H9 (cell line): ENCODE data around the gene RAB3IL1. TPM values are rescaled to one million over a fixed set of nuclear protein-coding genes. Genes with fewer than 3 reads are reported as not detected.

Experiments used
- DNase-seq: peaks from one replicate; pipeline ENCODE4 v3.0.0-alpha.2; 2017
- H2AFZ ChIP-seq: one replicate; pipeline ENCODE4 v1.6.1; 2013; ENCODE audit warnings: mild to moderate bottlenecking, low read length, control low read depth, moderate library complexity
- H2AK5ac ChIP-seq: 2 replicates; pipeline ENCODE4 v1.6.1; 2013; ENCODE audit warnings: low read length, control low read depth, mixed read lengths; ENCODE audit not compliant: insufficient read length
- H2BK120ac ChIP-seq: one replicate; pipeline ENCODE4 v1.6.1; 2013; ENCODE audit warnings: low read depth, mild to moderate bottlenecking, low read length, control low read depth, inconsistent platforms; ENCODE audit not compliant: poor library complexity, severe bottlenecking
- H2BK12ac ChIP-seq: 2 replicates; pipeline ENCODE4 v1.6.1; 2013; ENCODE audit warnings: low read length, control low read depth, mixed read lengths, low read depth; ENCODE audit not compliant: insufficient read length
- H2BK15ac ChIP-seq: 2 replicates; pipeline ENCODE4 v1.6.1; 2013; ENCODE audit warnings: low read depth, low read length, control low read depth
- H2BK20ac ChIP-seq: one replicate; pipeline ENCODE4 v1.6.1; 2013; ENCODE audit warnings: low read depth, mild to moderate bottlenecking, low read length, control low read depth, inconsistent platforms; ENCODE audit not compliant: poor library complexity, severe bottlenecking
- H2BK5ac ChIP-seq: 2 replicates; pipeline ENCODE4 v1.6.1; 2013; ENCODE audit warnings: low read length, control low read depth, mixed read lengths; ENCODE audit not compliant: insufficient read length
- H3K14ac ChIP-seq: 2 replicates; pipeline ENCODE4 v1.6.1; 2013; ENCODE audit warnings: low read length, control low read depth; ENCODE audit not compliant: insufficient read depth
- H3K18ac ChIP-seq: 2 replicates; pipeline ENCODE4 v1.6.1; 2013; ENCODE audit warnings: low read depth, mild to moderate bottlenecking, mixed read lengths, low read length, control low read depth; ENCODE audit not compliant: insufficient read length
- H3K23ac ChIP-seq: 2 replicates; pipeline ENCODE4 v1.6.1; 2013; ENCODE audit warnings: low read length, control low read depth, mixed read lengths, low read depth; ENCODE audit not compliant: insufficient read length
- H3K23me2 ChIP-seq: 2 replicates; pipeline ENCODE4 v1.6.1; 2013; ENCODE audit warnings: low read depth, mild to moderate bottlenecking, mixed read lengths, low read length, control low read depth; ENCODE audit not compliant: insufficient read length, poor library complexity, severe bottlenecking
- H3K27ac ChIP-seq: 2 replicates; pipeline ENCODE4 v1.5.1; 2013; ENCODE audit warnings: low read length, control low read depth, mixed read lengths, low read depth; ENCODE audit not compliant: insufficient read length
- H3K27me3 ChIP-seq: 2 replicates; pipeline ENCODE4 v1.6.1; 2013; ENCODE audit warnings: low read length, control low read depth, inconsistent platforms; ENCODE audit not compliant: insufficient read depth
- H3K4ac ChIP-seq: 2 replicates; pipeline ENCODE4 v1.6.1; 2013; ENCODE audit warnings: low read depth, mild to moderate bottlenecking, control low read depth, inconsistent platforms, low read length, moderate library complexity
- H3K4me1 ChIP-seq: 2 replicates; pipeline ENCODE4 v1.6.1; 2013; ENCODE audit warnings: low read length, control low read depth, inconsistent platforms; ENCODE audit not compliant: insufficient read depth
- H3K4me2 ChIP-seq: 2 replicates; pipeline ENCODE4 v1.6.1; 2013; ENCODE audit warnings: low read length, control low read depth, mixed read lengths; ENCODE audit not compliant: insufficient read length, insufficient read depth
- H3K56ac ChIP-seq: 2 replicates; pipeline ENCODE4 v1.6.1; 2013; ENCODE audit warnings: low read depth, mild to moderate bottlenecking, mixed read lengths, low read length, control low read depth; ENCODE audit not compliant: insufficient read length
- H3K79me1 ChIP-seq: 2 replicates; pipeline ENCODE4 v1.6.1; 2013; ENCODE audit warnings: low read depth, mild to moderate bottlenecking, moderate library complexity, low read length, control low read depth, inconsistent platforms; ENCODE audit not compliant: insufficient read depth, poor library complexity, severe bottlenecking
- H3K79me2 ChIP-seq: 2 replicates; pipeline ENCODE4 v1.6.1; 2013; ENCODE audit warnings: low read length, control low read depth, inconsistent platforms; ENCODE audit not compliant: insufficient read depth
- H3K9ac ChIP-seq: 2 replicates; pipeline ENCODE4 v1.6.1; 2013; ENCODE audit warnings: low read length, control low read depth, mixed read lengths; ENCODE audit not compliant: insufficient read length; ENCODE audit errors: extremely low read depth
- H3K9me3 ChIP-seq: one replicate; pipeline ENCODE4 v1.6.1; 2013; ENCODE audit warnings: low read depth, low read length, inconsistent platforms; ENCODE audit not compliant: control insufficient read depth
- H3T11ph ChIP-seq: one replicate; pipeline ENCODE4 v1.6.1; 2013; ENCODE audit warnings: mild to moderate bottlenecking, low read length, control low read depth, inconsistent platforms
- H4K20me1 ChIP-seq: one replicate; pipeline ENCODE4 v1.6.1; 2013; ENCODE audit not compliant: control insufficient read depth, insufficient read length, insufficient read depth
- H4K5ac ChIP-seq: 2 replicates; pipeline ENCODE4 v1.6.1; 2013; ENCODE audit warnings: low read depth, mild to moderate bottlenecking, mixed read lengths, low read length, control low read depth; ENCODE audit not compliant: insufficient read length
- H4K8ac ChIP-seq: replicated peaks from 2 replicates; pipeline ENCODE4 v1.6.1; 2013; ENCODE audit warnings: low read length, control low read depth, mixed read lengths, low read depth; ENCODE audit not compliant: insufficient read length
- H4K91ac ChIP-seq: 2 replicates; pipeline ENCODE4 v1.6.1; 2013; ENCODE audit warnings: low read depth, mild to moderate bottlenecking, moderate library complexity, mixed read lengths, low read length, control low read depth; ENCODE audit not compliant: insufficient read length
- H3K27ac Mint-ChIP-seq, 3 experiments: 2 replicates in 2 of 3; 3 replicates in 1 of 3; pipeline ENCODE4 v1.8.0; 2020 to 2021; ENCODE audit warnings: mixed read lengths in 3 of 3, mild to moderate bottlenecking in 1 of 3, moderate library complexity in 1 of 3
- H3K27me3 Mint-ChIP-seq: 2 replicates; pipeline ENCODE4 v1.8.0; 2021; ENCODE audit warnings: low read depth, mild to moderate bottlenecking, moderate library complexity, mixed read lengths
- H3K36me3 Mint-ChIP-seq, 3 experiments: 2 replicates in 2 of 3; 3 replicates in 1 of 3; pipeline ENCODE4 v1.8.0; 2020 to 2021; ENCODE audit warnings: low read depth in 3 of 3, mixed read lengths in 3 of 3; ENCODE audit not compliant: insufficient read depth in 1 of 3
- H3K4me1 Mint-ChIP-seq, 2 experiments: 2 replicates each; pipeline ENCODE4 v1.8.0; 2020; ENCODE audit warnings: mixed read lengths in 2 of 2
- H3K4me3 Mint-ChIP-seq, 2 experiments: 2 replicates in 1 of 2; 3 replicates in 1 of 2; pipeline ENCODE4 v1.8.0; 2020 to 2021; ENCODE audit warnings: mild to moderate bottlenecking in 2 of 2, mixed read lengths in 2 of 2, moderate library complexity in 1 of 2
- H3K9me3 Mint-ChIP-seq, 2 experiments: 2 replicates in 1 of 2; 3 replicates in 1 of 2; pipeline ENCODE4 v1.8.0; 2020; ENCODE audit warnings: mild to moderate bottlenecking in 2 of 2, mixed read lengths in 2 of 2, moderate library complexity in 1 of 2
- CTCF ChIP-seq: fragments of 200-600 bp; sonication (generic); conservative IDR thresholded peaks from 3 replicates; pipeline ENCODE4 v1.8.0; 2021; ENCODE audit warnings: antibody characterized with exemption, mild to moderate bottlenecking
- WGBS: extraction: QIAGEN DNeasy Blood & Tissue Kit; methylation state at CpG from one replicate; pipeline ENCODE4 v1.1.7; 2013; ENCODE audit warnings: missing lambda C conversion rate, low lambda C conversion rate, mixed read lengths; ENCODE audit not compliant: insufficient read length; ENCODE audit errors: extremely low coverage; 5-methylcytosine and 5-hydroxymethylcytosine counted together
- total RNA-seq: library from RNA; stranded (reverse); gene quantifications from 2 replicates; pipeline ENCODE4 v1.2.1, GENCODE V29; 2021

The RAB3IL1 gene
- total RNA-seq, 1 experiment from 2014 or later, result 2.4 TPM

GRCh38 chr11:61946894-61947293 lies 29.5 kb upstream of the RAB3IL1 start:
- no CpG with 5 or more reads among the region's 5 CpGs for WGBS
- Histone ChIP-seq H3K18ac (no peak overlapping the region), H3K27me3 (no peaks in the 10 kb centered on the region), H3K4me1 (no peaks in the 10 kb centered on the region; the same call in 1 of the 2 replicates), H4K5ac (no peak overlapping the region), H2BK12ac (no peak overlapping the region), H4K8ac (no peak overlapping the region), H3K27ac (no peak overlapping the region), H2BK20ac (no peak overlapping the region), H2AK5ac (no peak overlapping the region), H3K9ac (no peak overlapping the region), H3K56ac (no peak overlapping the region), H3K23me2 (no peaks in the 10 kb centered on the region), H4K91ac (no peak overlapping the region), H3T11ph (no peak overlapping the region), H3K4ac (no peak overlapping the region), H3K9me3 (no peaks in the 10 kb centered on the region), H3K79me1 (no peaks in the 10 kb centered on the region), H3K4me2 (no peak overlapping the region), H3K79me2 (no peaks in the 10 kb centered on the region), H2BK15ac (no peak overlapping the region), H3K23ac (no peak overlapping the region), H2BK5ac (no peak overlapping the region), H4K20me1 (no peaks in the 10 kb centered on the region), H3K14ac (no peak overlapping the region), H2AFZ (no peak overlapping the region), H2BK120ac (no peak overlapping the region)
- peaks cover 0 to 16% of the 10 kb centered on the region in 2 experiments; a peak in 3 of 4 replicates for H3K4me1 Mint-ChIP-seq
- no peaks in the 10 kb centered on the region for H3K36me3 Mint-ChIP-seq
- H3K9me3 Mint-ChIP-seq, result no peaks in the 10 kb centered on the region; a peak in 1 of 5 replicates
- no peak for DNase-seq
- no peak overlapping the region for H3K27ac Mint-ChIP-seq
- peaks cover 12% of the 10 kb centered on the region for H3K27me3 Mint-ChIP-seq
- H3K4me3 Mint-ChIP-seq, result no peak overlapping the region
- TF ChIP-seq CTCF, result no peak
